Erythroblast (primary cell): ENCODE results near the gene CMIP.

Source experiments
- GATA1 ChIP-seq: IDR thresholded peaks from 2 replicates; pipeline ENCODE4 v1.6.1; 2011; ENCODE audit warnings: low read depth, mild to moderate bottlenecking, control low read depth, low read length, moderate library complexity
- POLR2A ChIP-seq: IDR thresholded peaks from 2 replicates; pipeline ENCODE4 v1.6.1; 2011; ENCODE audit warnings: mild to moderate bottlenecking, low read length

- TF ChIP-seq POLR2A (no peak), GATA1 (no peak)
These were observed 28.9 kb upstream of the CMIP start for GRCh38 chr16:81415751-81416150.
